Measurements from ENCODE around the gene EPM2A.

EPM2A gene

DNA sequence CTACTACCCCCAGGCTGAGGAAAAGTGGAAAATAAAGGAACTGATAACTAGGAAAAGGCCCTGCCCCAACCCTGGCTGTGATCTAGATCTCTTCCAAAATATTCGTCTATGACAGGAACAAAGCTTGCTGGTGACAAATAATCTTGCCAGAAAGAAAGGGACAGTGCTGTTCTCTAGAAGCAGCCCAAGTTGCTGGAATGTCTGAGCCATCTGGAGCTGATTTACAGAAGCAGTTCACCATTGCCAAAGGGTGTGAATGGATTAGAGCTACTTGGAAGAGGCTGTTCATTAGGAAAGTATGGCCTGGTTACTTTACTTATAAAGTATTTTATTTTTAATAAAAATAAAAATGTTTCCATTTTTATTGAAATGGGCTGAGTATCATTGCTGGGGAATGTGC, 146.3 kb downstream of the EPM2A start:
- no peak for DNase-seq

DNA sequence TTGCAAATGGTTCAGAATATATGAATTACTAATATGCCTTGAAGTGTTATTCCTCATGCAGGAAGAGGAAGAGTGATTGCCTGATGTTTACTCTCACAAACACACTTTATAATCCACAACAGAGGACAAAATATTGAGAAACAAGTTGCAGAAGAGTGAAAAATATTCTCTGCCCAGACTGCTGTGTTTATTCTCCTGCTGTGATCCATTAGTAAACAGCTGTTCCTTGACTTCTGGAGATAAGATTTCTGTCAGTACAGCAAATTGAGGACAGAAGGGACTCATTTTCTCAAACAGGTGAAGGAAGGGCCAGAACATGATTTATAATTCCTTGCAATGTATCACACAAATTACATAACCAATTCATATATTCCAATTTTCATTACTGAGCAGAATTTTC, 148.0 kb downstream of the EPM2A start:
- no peak for DNase-seq

DNA sequence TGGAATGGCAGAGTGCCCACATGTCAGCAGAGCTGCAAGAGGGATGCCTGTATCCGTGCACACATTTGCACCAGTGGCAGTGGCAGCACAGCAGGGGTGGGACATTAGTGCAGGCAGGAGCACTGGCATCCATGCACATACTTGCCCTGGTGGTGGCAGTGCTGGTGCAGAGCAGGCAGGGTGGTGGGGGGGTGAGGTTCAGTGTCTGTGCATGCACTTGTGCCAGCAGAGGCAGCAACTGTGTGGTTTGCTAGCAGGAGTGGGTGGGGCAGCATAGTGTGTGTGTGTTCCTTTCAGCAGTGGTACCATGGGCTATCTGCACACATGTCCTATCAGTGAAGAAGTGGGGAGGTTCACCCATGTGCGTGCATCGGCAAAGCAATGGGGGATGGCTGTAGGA, 151.6 kb downstream of the EPM2A start:
- DNase-seq: no peak
